GM19467 (cell line): ENCODE measurements around the gene TRAF7.
"Not testable (repeated sequence)": the region's sequence is repeated elsewhere in the genome, so short reads cannot be mapped to it uniquely, and the experiment has no call there.

Source experiments
- ATAC-seq: cut with Tn5 transposase; IDR thresholded peaks from one replicate; pipeline ENCODE4 v1.9.1; 2021; ENCODE audit warnings: mild to moderate bottlenecking, moderate library complexity; ENCODE audit not compliant: unreplicated experiment

TRAF7 gene

GRCh38 chr16:2121853-2122252 lies 33.7 kb upstream of the TRAF7 start:
- ATAC-seq: no peak

GRCh38 chr16:2122429-2122828 lies 33.2 kb upstream of the TRAF7 start:
- ATAC-seq: no peak

- not testable (repeated sequence) for ATAC-seq
Observed at GRCh38 chr16:2122934-2123683, 32.5 kb upstream of the TRAF7 start.

GRCh38 chr16:2123706-2124376 lies 31.7 kb upstream of the TRAF7 start:
- not testable (repeated sequence) for ATAC-seq

- ATAC-seq: not testable (repeated sequence)
Observed at GRCh38 chr16:2124377-2124693, 31.2 kb upstream of the TRAF7 start.

GRCh38 chr16:2124694-2125444 lies 30.7 kb upstream of the TRAF7 start:
- not testable (repeated sequence) for ATAC-seq

GRCh38 chr16:2125609-2126008 lies 30.0 kb upstream of the TRAF7 start:
- not testable (repeated sequence) for ATAC-seq

- not testable (repeated sequence) for ATAC-seq
Observed at GRCh38 chr16:2126161-2126743, 29.3 kb upstream of the TRAF7 start.

- not testable (repeated sequence) for ATAC-seq
Observed at GRCh38 chr16:2126928-2127556, 28.5 kb upstream of the TRAF7 start.

GRCh38 chr16:2127630-2128280 lies 27.8 kb upstream of the TRAF7 start:
- ATAC-seq: not testable (repeated sequence)

GRCh38 chr16:2129251-2129650 lies 26.3 kb upstream of the TRAF7 start:
- not testable (repeated sequence) for ATAC-seq

- not testable (repeated sequence) for ATAC-seq
Observed at GRCh38 chr16:2129890-2130447, 25.6 kb upstream of the TRAF7 start.

GRCh38 chr16:2133797-2134196 lies 21.8 kb upstream of the TRAF7 start:
- ATAC-seq: not testable (repeated sequence)

- ATAC-seq: not testable (repeated sequence)
Observed at GRCh38 chr16:2135071-2135470, 20.5 kb upstream of the TRAF7 start.

- not testable (repeated sequence) for ATAC-seq
Observed at GRCh38 chr16:2135770-2136490, 19.7 kb upstream of the TRAF7 start, which contains the start of gene PKD1. PKD1 (minus strand) TSS chr16:2135898; CDS start chr16:2135689, 209 bp downstream.

GRCh38 chr16:2142942-2143877 lies 12.4 kb upstream of the TRAF7 start:
- no peak for ATAC-seq

- ATAC-seq: no peak
Observed at GRCh38 chr16:2143878-2144485, 11.6 kb upstream of the TRAF7 start.

- ATAC-seq: no peak
Observed at GRCh38 chr16:2145843-2146242, 9.7 kb upstream of the TRAF7 start.
